Measurements from ENCODE around the gene CHP1. TPM values are rescaled to one million over a fixed set of nuclear protein-coding genes. Genes with fewer than 3 reads are reported as not detected.

Gene CHP1
- total RNA-seq, 1 experiment from 2014 or later: 107 TPM

GRCh38 chr15:41203395-41203794, 27.7 kb upstream of the CHP1 start:
- H3K27ac ChIP-seq (ENCODE audit: low read length): no peak overlapping the region
- TF ChIP-seq CTCF (conservative IDR thresholded peaks at IDR 0.05; ENCODE audit: low read depth, low read length) (no peak), EZH2 (IDR thresholded peaks at IDR 0.05; ENCODE audit: low read length, unreplicated experiment) (no peak), EZH2phosphoT487 (IDR thresholded peaks at IDR 0.05; ENCODE audit: borderline replicate concordance, low read length) (no peak)
- H3K9ac ChIP-seq (ENCODE audit: low read length): no peak overlapping the region
- no peak for ATAC-seq
- ChIA-PET POLR2A (ENCODE audit: unreplicated experiment) (no interaction called here), CTCF (no interaction called here)
- DNase-seq: no peak
- H3K36me3 ChIP-seq (ENCODE audit: low read depth, low read length): no peaks in the 10 kb centered on the region
- no TSS peak for BruUV-seq (replicated peaks)
- no peak overlapping the region for H3K4me3 ChIP-seq (ENCODE audit: low read length)
- no peaks in the 10 kb centered on the region for H3K79me2 ChIP-seq (ENCODE audit: low read length)
- no peaks in the 10 kb centered on the region for H3K27me3 ChIP-seq (ENCODE audit: low read length)
- H3K9me3 ChIP-seq (ENCODE audit: low read length): no peaks in the 10 kb centered on the region
- no peak overlapping the region for H3K4me2 ChIP-seq (ENCODE audit: low read length)
- no peaks in the 10 kb centered on the region for H3K9me2 ChIP-seq (replicated peaks; ENCODE audit: low read length)
- intact Hi-C loops (cut with micrococcal nuclease): no loop called here
- H4K20me1 ChIP-seq (ENCODE audit: low read length): no peaks in the 10 kb centered on the region
- no peaks in the 10 kb centered on the region for H3K4me1 ChIP-seq (ENCODE audit: insufficient read depth, low read length)
- H3F3A ChIP-seq (ENCODE audit: low read length, unreplicated experiment): no peaks in the 10 kb centered on the region
- H2AFZ ChIP-seq (ENCODE audit: low read length): no peak overlapping the region; the same call in 1 of the 2 replicates

- Histone ChIP-seq H3K4me2 (ENCODE audit: low read length) (no peak overlapping the region), H3K79me2 (ENCODE audit: low read length) (no peaks in the 10 kb centered on the region), H3K27ac (ENCODE audit: low read length) (no peak overlapping the region), H2AFZ (ENCODE audit: low read length) (no peak overlapping the region), H3K4me1 (ENCODE audit: insufficient read depth, low read length) (no peaks in the 10 kb centered on the region), H3K4me3 (ENCODE audit: low read length) (no peak overlapping the region), H3K9me2 (replicated peaks; ENCODE audit: low read length) (no peaks in the 10 kb centered on the region), H4K20me1 (ENCODE audit: low read length) (no peaks in the 10 kb centered on the region), H3F3A (ENCODE audit: low read length, unreplicated experiment) (no peaks in the 10 kb centered on the region), H3K9me3 (ENCODE audit: low read length) (no peaks in the 10 kb centered on the region), H3K36me3 (ENCODE audit: low read depth, low read length) (no peaks in the 10 kb centered on the region), H3K27me3 (ENCODE audit: low read length) (no peaks in the 10 kb centered on the region), H3K9ac (ENCODE audit: low read length) (no peak overlapping the region)
- no peak for ATAC-seq
- CTCF ChIA-PET: interaction anchor here (0.6 kb wide), 1 partner anchor 230 kb away, joined by 5 read pairs; no protein-coding TSS in a partner anchor
- no peak for TF ChIP-seq CTCF (conservative IDR thresholded peaks at IDR 0.05; ENCODE audit: low read depth, low read length)
- no peak for TF ChIP-seq EZH2 (IDR thresholded peaks at IDR 0.05; ENCODE audit: low read length, unreplicated experiment)
- no peak for TF ChIP-seq EZH2phosphoT487 (IDR thresholded peaks at IDR 0.05; ENCODE audit: borderline replicate concordance, low read length)
- BruUV-seq (replicated peaks): no TSS peak
- peak; percentile 10 for DNase-seq
- POLR2A ChIA-PET (ENCODE audit: unreplicated experiment): no interaction called here
- intact Hi-C loops (cut with micrococcal nuclease): no loop called here
These were observed 25.8 kb upstream of the CHP1 start for GRCh38 chr15:41205315-41205714.

- no peaks in the 10 kb centered on the region for H4K20me1 ChIP-seq (ENCODE audit: low read length)
- no peaks in the 10 kb centered on the region for H3K27me3 ChIP-seq (ENCODE audit: low read length)
- H3K79me2 ChIP-seq (ENCODE audit: low read length): no peaks in the 10 kb centered on the region
- TF ChIP-seq EZH2 (IDR thresholded peaks at IDR 0.05; ENCODE audit: low read length, unreplicated experiment): no peak
- no peak for TF ChIP-seq CTCF (conservative IDR thresholded peaks at IDR 0.05; ENCODE audit: low read depth, low read length)
- no peak for TF ChIP-seq EZH2phosphoT487 (IDR thresholded peaks at IDR 0.05; ENCODE audit: borderline replicate concordance, low read length)
- H3K9me2 ChIP-seq (replicated peaks; ENCODE audit: low read length): no peaks in the 10 kb centered on the region
- no peaks in the 10 kb centered on the region for H3K9me3 ChIP-seq (ENCODE audit: low read length)
- H3K4me1 ChIP-seq (ENCODE audit: insufficient read depth, low read length): no peaks in the 10 kb centered on the region
- H3K9ac ChIP-seq (ENCODE audit: low read length): no peak overlapping the region
- DNase-seq: no peak
- no peaks in the 10 kb centered on the region for H3F3A ChIP-seq (ENCODE audit: low read length, unreplicated experiment)
- no peak overlapping the region for H3K4me2 ChIP-seq (ENCODE audit: low read length)
- no peak overlapping the region for H3K27ac ChIP-seq (ENCODE audit: low read length)
- ATAC-seq: no peak
- H3K4me3 ChIP-seq (ENCODE audit: low read length): no peak overlapping the region
- intact Hi-C loops (cut with micrococcal nuclease): no loop called here
- CTCF ChIA-PET: no interaction called here
- BruUV-seq (replicated peaks): no TSS peak
- no peak overlapping the region for H2AFZ ChIP-seq (ENCODE audit: low read length)
- POLR2A ChIA-PET (ENCODE audit: unreplicated experiment): no interaction called here
- H3K36me3 ChIP-seq (ENCODE audit: low read depth, low read length): no peaks in the 10 kb centered on the region
These were observed 23.2 kb upstream of the CHP1 start for GRCh38 chr15:41207687-41208448.
